HG02885 (cell line): Measurements from ENCODE around the gene LRRC41.
"Not testable (repeated sequence)": the region's sequence is repeated elsewhere in the genome, so short reads cannot be mapped to it uniquely, and the experiment has no call there.

Experiments used
- ATAC-seq: cut with Tn5 transposase; IDR thresholded peaks from one replicate; pipeline ENCODE4 v1.9.1; 2021; ENCODE audit warnings: mild to moderate bottlenecking; ENCODE audit not compliant: unreplicated experiment, poor library complexity

The LRRC41 gene

DNA sequence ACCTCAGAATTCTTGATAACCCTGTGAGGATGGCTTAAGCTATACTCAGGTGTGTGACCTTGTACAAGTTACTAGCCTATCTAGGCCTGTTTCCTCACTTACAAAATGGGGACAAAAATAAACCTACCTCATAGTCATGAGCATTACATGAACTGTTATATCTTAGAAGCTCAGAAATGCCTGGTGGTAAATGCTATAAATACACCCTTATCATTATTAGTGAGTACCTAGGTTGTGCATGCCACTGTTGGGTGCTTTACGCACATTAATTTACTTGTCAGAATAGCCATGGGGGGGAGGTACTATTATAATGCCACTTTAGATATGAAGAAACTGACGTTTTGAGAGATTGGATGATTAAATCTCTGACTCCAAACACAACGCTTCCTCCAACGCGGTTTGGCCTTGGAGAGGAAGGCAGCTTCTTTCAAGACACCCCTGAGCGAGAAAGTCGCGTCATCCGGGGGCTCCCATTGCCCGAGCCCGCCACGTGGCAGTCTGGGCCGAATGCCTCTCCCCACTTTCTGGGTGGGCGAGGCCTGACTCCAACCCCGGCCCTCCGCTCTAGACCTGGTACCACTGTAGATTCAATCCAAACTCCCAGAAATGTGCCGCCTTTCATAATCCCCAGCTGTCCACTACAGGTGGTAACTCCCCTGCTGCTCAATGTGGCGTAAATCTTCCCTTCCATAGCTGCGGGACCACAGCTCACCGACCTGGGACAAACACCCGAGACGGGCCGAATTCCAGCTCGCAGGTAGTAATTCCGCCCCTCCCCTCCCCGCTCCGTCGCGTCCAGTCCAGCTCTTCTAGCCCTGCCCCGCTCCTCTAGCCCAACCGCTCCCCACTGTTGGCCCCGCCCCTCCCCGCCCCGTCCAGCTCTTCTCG lies 56.6 kb downstream of the LRRC41 start:
- ATAC-seq: peak; percentile 68

- ATAC-seq: not testable (repeated sequence)
Observed at GRCh38 chr1:46246136-46246535, 57.3 kb downstream of the LRRC41 start.

GRCh38 chr1:46244656-46245371 lies 58.6 kb downstream of the LRRC41 start:
- no peak for ATAC-seq

DNA sequence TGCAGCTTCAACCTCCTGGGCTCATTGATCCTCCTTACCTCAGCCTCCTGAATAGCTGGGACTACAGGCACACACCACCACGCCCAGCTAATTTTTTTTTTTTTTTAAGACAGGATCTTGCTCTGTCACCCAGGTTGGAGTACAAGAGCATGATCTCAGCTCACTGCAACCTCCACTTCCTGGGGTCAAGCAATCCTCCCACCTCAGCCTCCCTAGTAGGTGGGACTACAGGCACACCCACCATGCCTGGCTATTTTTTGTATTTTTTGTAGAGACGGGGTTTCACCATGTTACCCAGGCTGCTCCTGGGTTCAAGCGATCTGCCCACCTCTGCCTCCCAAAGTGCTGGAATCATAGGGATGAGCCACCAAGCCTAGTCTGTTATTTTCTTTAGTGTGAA lies 59.6 kb downstream of the LRRC41 start:
- not testable (repeated sequence) for ATAC-seq

GRCh38 chr1:46242918-46243317 lies 60.5 kb downstream of the LRRC41 start:
- ATAC-seq: no peak

DNA sequence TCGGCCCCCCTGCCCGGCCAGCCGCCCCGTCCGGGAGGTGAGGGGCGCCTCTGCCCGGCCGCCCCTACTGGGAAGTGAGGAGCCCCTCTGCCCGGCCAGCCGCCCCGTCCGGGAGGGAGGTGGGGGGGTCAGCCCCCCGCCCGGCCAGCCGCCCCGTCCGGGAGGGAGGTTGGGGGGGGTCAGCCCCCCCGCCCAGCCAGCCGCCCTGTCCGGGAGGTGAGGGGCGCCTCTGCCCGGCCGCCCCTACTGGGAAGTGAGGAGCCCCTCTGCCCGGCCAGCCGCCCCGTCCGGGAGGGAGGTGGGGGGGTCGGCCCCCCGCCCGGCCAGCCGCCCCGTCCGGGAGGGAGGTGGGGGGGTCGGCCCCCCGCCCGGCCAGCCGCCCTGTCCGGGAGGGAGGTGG lies 61.7 kb downstream of the LRRC41 start:
- ATAC-seq: not testable (repeated sequence)

DNA sequence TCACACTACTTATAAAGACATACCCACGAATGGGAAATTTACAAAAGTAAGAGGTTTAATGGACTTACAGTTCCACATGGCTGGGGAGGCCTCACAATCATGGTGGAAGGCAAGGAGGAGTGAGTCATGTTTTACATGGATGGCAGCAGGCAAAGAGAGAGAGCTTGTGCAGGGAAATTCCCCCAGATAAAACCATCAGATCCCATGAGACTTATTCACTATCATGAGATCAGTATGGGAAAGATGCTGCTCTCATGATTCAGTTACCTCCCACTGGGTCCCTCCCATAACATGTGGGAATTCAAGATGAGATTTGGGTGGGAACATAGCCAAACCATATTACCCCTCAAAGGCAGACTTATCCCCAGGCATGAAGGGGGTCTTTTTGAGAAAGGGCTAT lies 64.6 kb downstream of the LRRC41 start:
- ATAC-seq: not testable (repeated sequence)

DNA sequence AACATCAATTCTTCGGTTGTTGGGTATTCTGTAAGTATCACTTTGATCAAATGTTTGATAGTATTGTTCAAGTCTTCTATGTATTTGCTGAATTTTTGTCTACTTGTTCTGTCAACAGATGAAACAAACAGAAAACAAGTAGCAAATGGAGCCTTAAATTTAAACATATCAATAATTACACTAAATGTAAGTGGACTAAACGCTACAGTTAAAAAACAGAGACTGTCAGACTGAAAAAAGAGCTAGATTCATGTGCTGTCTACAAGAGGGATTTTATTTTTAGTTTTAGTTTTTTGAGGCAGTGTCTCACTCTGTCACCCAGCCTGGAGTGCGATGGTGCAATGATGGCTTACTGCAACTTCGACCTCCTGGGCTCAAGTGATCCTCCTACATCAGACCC lies 66.5 kb downstream of the LRRC41 start:
- no peak for ATAC-seq

DNA sequence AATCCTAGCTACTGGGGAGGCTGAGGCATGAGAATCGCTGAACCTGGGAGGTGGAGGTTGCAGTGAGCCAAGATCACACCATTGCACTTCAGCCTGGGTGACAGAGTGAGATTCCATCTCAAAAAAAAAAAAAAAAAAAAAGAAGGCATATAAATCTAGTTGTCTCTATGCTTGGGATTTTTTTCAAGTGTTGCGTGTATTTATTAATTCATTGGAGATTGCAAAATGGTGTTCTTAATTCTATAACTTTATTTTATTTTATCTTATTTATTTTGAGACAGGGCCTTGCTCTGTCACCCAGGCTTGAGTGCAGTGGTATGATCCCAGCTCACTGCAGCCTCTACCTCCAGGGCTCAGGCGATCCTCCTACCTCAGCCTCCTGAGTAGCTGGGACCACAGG lies 72.2 kb downstream of the LRRC41 start:
- ATAC-seq: not testable (repeated sequence)
